HepG2 (cell line): ENCODE results near the gene PYGO2. TPM values are rescaled to one million over a fixed set of nuclear protein-coding genes. Genes with fewer than 3 reads are reported as not detected.
A peak's percentile ranks its signal among the peaks of the same experiment; 100 is the strongest.

Experiments
- ARID2 ChIP-seq: sonication (generic); formaldehyde crosslinking; IDR thresholded peaks from 2 replicates; pipeline ENCODE4 v1.8.1; 2022; ENCODE audit warnings: mild to moderate bottlenecking, missing genetic modification reagents, borderline replicate concordance
- ATF1 ChIP-seq: IDR thresholded peaks from 2 replicates; pipeline ENCODE4 v1.6.1; 2016; ENCODE audit warnings: mild to moderate bottlenecking, control low read depth
- FOXC1 ChIP-seq: sonication (generic); formaldehyde crosslinking; IDR thresholded peaks from 2 replicates; pipeline ENCODE4 v1.8.0; 2022; ENCODE audit warnings: mild to moderate bottlenecking, missing genetic modification reagents, borderline replicate concordance
- HOXD1 ChIP-seq: sonication (generic); formaldehyde crosslinking; IDR thresholded peaks from 2 replicates; pipeline ENCODE4 v1.5.0; 2020; ENCODE audit warnings: missing genetic modification reagents
- NONO ChIP-seq, 2 experiments: fragments of 450-650 bp in 1 of 2; sonication (generic) in 1 of 2; formaldehyde crosslinking in 1 of 2; IDR thresholded peaks in 1 of 2; conservative IDR thresholded peaks in 1 of 2; 2 replicates each; pipeline versions ENCODE4 v1.6.1 to v1.8.0; 2017 to 2022; ENCODE audit warnings: mild to moderate bottlenecking in 1 of 2, missing genetic modification reagents in 1 of 2, moderate library complexity in 1 of 2
- RAD21 ChIP-seq: fragments of 450-650 bp; formaldehyde crosslinking; IDR thresholded peaks from 2 replicates; pipeline ENCODE4 v1.5.0; 2020; ENCODE audit warnings: mild to moderate bottlenecking
- REPIN1 ChIP-seq: sonication (generic); formaldehyde crosslinking; IDR thresholded peaks from 2 replicates; pipeline ENCODE4 v1.8.0; 2022; ENCODE audit warnings: missing genetic modification reagents, low read depth, mild to moderate bottlenecking, borderline replicate concordance
- ZNF350 ChIP-seq: sonication (generic); formaldehyde crosslinking; IDR thresholded peaks from 2 replicates; pipeline ENCODE4 v1.4.0; 2020; ENCODE audit warnings: mild to moderate bottlenecking, low read depth, missing genetic modification reagents, borderline replicate concordance
- ZNF788 ChIP-seq: sonication (generic); formaldehyde crosslinking; IDR thresholded peaks from 2 replicates; pipeline ENCODE4 v1.5.0; 2020; ENCODE audit warnings: mild to moderate bottlenecking, missing genetic modification reagents, borderline replicate concordance
- ZNF790 ChIP-seq: sonication (generic); formaldehyde crosslinking; IDR thresholded peaks from 2 replicates; pipeline ENCODE4 v1.8.0; 2022; ENCODE audit warnings: missing genetic modification reagents, mild to moderate bottlenecking, borderline replicate concordance
- polyA plus RNA-seq, 8 experiments: library from polyadenylated mRNA; depleted of rRNA in 3 of 8; stranded (reverse) in 7 of 8; unstranded in 1 of 8; fragments of >200 nt; fragmentation: Illumina TruSeq in 4 of 8; extraction: Trizol in 4 of 8; gene quantifications; 2 replicates each; pipeline versions ENCODE4 v1.2.1 to v1.2.3, GENCODE V29; 2011 to 2016; ENCODE audit warnings: low read depth in 4 of 8, missing spikeins in 1 of 8, mixed read lengths in 1 of 8; ENCODE audit not compliant: insufficient read depth in 1 of 8
- total RNA-seq, 5 experiments: library from RNA; depleted of rRNA; stranded (reverse); fragments of >200 nt; fragmentation: Illumina TruSeq; extraction: Trizol; gene quantifications; 2 replicates each; pipeline ENCODE4 v1.2.3, GENCODE V29; 2016; ENCODE audit warnings: low read depth in 1 of 5
- TF ChIP-seq, protein P1 (sequence below): IDR thresholded peaks from 2 replicates; pipeline ENCODE4 v1.6.1; 2016; ENCODE audit warnings: low read depth
- TF ChIP-seq, protein P2 (sequence below): sonication (generic); formaldehyde crosslinking; IDR thresholded peaks from 2 replicates; pipeline ENCODE4 v1.5.0; 2020; ENCODE audit warnings: mild to moderate bottlenecking, missing genetic modification reagents
- TF ChIP-seq, protein P3 (sequence below): sonication (generic); formaldehyde crosslinking; IDR thresholded peaks from 2 replicates; pipeline ENCODE4 v1.5.0; 2020; ENCODE audit warnings: missing genetic modification reagents
- TF ChIP-seq, protein P4 (sequence below): IDR thresholded peaks from 2 replicates; pipeline ENCODE4 v1.6.1; 2016; ENCODE audit warnings: mild to moderate bottlenecking
- TF ChIP-seq, protein P5 (sequence below): fragments of 450-650 bp; IDR thresholded peaks from 2 replicates; pipeline ENCODE4 v1.6.1; 2016
- TF ChIP-seq, protein P6 (sequence below): sonication (generic); formaldehyde crosslinking; IDR thresholded peaks from 2 replicates; pipeline ENCODE4 v1.5.0; 2020; ENCODE audit warnings: mild to moderate bottlenecking, missing genetic modification reagents
- TF ChIP-seq, protein P7 (sequence below): sonication (generic); formaldehyde crosslinking; IDR thresholded peaks from 2 replicates; pipeline ENCODE4 v1.8.0; 2022; ENCODE audit warnings: mild to moderate bottlenecking, missing genetic modification reagents

Gene PYGO2
- total and polyA plus RNA-seq, 2 of the 13 experiments (the other 11 are each of a cell fraction or from before 2014, with no cell fraction given), result 20.3 to 21.8 TPM

DNA sequence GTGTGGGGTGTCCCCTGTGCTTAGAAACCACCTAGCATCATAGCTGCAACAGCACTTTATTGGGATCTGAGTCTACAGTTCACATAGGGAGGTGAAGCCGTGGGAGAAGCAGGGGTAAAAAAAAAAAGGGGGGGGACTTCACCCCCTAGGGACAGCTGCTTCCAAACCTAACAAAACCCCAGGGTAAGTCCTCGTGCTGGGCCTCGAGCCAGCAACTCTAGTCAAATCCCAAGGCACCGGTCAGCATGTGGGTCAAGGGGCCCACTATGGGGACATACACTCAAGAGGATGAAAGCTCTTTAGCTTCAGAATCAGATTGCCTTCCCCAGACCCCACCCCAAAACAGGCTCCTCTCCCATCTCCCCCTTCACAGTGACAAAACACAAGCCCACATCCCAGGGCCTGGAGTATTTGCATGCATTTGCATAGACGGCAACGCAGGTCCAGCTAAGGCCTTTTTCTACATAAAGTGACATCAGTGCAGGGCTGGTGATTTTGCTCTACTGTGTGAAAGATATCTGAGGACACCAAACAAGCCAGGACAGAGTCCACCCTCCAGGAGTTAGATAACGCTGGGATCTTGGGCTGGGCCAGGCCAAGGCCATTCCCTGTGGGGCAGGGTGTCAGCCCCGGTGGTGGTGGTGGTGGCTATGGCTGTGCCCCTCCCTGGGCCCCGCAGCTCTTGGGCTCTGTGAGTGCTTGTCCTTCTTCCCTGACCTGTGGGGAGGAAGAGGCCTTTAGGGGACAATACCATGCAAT is 17.0 kb downstream of the PYGO2 start (continued):
- TF ChIP-seq ZNF788 (CRISPR knock-in tag) (peak; percentile 73; the same call in 1 of the 2 replicates), FOXC1 (peak; percentile 49; the same call in 1 of the 2 replicates), ZNF350 (peak; percentile 47; the same call in 1 of the 2 replicates), ATF1 (CRISPR knock-in tag) (no peak), ARID2 (CRISPR knock-in tag) (no peak), REPIN1 (CRISPR knock-in tag) (peak; percentile 52; the same call in 1 of the 2 replicates), NONO (IDR thresholded peaks at IDR 0.05) (no peak), NONO (CRISPR knock-in tag; conservative IDR thresholded peaks at IDR 0.05) (peak; percentile 50; the same call in 1 of the 2 replicates), ZNF790 (no peak; the same call in 1 of the 2 replicates), RAD21 (CRISPR knock-in tag) (no peak), HOXD1 (CRISPR knock-in tag) (no peak)
- TF ChIP-seq, protein P1, sequence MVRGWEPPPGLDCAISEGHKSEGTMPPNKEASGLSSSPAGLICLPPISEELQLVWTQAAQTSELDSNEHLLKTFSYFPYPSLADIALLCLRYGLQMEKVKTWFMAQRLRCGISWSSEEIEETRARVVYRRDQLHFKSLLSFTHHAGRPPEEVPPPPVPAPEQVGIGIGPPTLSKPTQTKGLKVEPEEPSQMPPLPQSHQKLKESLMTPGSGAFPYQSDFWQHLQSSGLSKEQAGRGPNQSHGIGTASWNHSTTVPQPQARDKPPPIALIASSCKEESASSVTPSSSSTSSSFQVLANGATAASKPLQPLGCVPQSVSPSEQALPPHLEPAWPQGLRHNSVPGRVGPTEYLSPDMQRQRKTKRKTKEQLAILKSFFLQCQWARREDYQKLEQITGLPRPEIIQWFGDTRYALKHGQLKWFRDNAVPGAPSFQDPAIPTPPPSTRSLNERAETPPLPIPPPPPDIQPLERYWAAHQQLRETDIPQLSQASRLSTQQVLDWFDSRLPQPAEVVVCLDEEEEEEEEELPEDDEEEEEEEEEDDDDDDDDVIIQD (CRISPR knock-in tag), result peak; percentile 21; the same call in 1 of the 2 replicates
- TF ChIP-seq, protein P2, sequence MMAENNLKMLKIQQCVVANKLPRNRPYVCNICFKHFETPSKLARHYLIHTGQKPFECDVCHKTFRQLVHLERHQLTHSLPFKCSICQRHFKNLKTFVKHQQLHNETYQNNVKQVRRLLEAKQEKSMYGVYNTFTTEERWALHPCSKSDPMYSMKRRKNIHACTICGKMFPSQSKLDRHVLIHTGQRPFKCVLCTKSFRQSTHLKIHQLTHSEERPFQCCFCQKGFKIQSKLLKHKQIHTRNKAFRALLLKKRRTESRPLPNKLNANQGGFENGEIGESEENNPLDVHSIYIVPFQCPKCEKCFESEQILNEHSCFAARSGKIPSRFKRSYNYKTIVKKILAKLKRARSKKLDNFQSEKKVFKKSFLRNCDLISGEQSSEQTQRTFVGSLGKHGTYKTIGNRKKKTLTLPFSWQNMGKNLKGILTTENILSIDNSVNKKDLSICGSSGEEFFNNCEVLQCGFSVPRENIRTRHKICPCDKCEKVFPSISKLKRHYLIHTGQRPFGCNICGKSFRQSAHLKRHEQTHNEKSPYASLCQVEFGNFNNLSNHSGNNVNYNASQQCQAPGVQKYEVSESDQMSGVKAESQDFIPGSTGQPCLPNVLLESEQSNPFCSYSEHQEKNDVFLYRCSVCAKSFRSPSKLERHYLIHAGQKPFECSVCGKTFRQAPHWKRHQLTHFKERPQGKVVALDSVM, result peak; percentile 46
- TF ChIP-seq, protein P3, sequence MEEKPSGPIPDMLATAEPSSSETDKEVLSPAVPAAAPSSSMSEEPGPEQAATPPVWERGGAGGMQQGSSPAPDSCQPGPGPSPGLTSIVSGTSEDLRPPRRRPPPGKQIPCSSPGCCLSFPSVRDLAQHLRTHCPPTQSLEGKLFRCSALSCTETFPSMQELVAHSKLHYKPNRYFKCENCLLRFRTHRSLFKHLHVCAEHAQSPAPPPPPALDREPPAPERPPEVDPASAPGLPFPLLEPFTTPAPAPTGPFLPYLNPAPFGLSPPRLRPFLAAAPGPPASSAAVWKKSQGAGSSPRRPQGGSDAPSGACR, result peak; percentile 94
- TF ChIP-seq, protein P4, sequence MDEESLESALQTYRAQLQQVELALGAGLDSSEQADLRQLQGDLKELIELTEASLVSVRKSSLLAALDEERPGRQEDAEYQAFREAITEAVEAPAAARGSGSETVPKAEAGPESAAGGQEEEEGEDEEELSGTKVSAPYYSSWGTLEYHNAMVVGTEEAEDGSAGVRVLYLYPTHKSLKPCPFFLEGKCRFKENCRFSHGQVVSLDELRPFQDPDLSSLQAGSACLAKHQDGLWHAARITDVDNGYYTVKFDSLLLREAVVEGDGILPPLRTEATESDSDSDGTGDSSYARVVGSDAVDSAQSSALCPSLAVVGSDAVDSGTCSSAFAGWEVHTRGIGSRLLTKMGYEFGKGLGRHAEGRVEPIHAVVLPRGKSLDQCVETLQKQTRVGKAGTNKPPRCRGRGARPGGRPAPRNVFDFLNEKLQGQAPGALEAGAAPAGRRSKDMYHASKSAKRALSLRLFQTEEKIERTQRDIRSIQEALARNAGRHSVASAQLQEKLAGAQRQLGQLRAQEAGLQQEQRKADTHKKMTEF, result peak; percentile 78
- TF ChIP-seq, protein P5, sequence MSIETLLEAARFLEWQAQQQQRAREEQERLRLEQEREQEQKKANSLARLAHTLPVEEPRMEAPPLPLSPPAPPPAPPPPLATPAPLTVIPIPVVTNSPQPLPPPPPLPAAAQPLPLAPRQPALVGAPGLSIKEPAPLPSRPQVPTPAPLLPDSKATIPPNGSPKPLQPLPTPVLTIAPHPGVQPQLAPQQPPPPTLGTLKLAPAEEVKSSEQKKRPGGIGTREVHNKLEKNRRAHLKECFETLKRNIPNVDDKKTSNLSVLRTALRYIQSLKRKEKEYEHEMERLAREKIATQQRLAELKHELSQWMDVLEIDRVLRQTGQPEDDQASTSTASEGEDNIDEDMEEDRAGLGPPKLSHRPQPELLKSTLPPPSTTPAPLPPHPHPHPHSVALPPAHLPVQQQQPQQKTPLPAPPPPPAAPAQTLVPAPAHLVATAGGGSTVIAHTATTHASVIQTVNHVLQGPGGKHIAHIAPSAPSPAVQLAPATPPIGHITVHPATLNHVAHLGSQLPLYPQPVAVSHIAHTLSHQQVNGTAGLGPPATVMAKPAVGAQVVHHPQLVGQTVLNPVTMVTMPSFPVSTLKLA, result no peak
- TF ChIP-seq, protein P6, sequence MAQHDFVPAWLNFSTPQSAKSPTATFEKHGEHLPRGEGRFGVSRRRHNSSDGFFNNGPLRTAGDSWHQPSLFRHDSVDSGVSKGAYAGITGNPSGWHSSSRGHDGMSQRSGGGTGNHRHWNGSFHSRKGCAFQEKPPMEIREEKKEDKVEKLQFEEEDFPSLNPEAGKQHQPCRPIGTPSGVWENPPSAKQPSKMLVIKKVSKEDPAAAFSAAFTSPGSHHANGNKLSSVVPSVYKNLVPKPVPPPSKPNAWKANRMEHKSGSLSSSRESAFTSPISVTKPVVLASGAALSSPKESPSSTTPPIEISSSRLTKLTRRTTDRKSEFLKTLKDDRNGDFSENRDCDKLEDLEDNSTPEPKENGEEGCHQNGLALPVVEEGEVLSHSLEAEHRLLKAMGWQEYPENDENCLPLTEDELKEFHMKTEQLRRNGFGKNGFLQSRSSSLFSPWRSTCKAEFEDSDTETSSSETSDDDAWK (CRISPR knock-in tag), result no peak
- TF ChIP-seq, protein P7, sequence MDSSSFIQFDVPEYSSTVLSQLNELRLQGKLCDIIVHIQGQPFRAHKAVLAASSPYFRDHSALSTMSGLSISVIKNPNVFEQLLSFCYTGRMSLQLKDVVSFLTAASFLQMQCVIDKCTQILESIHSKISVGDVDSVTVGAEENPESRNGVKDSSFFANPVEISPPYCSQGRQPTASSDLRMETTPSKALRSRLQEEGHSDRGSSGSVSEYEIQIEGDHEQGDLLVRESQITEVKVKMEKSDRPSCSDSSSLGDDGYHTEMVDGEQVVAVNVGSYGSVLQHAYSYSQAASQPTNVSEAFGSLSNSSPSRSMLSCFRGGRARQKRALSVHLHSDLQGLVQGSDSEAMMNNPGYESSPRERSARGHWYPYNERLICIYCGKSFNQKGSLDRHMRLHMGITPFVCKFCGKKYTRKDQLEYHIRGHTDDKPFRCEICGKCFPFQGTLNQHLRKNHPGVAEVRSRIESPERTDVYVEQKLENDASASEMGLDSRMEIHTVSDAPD (CRISPR knock-in tag), result peak; percentile 89
